ENCODE data around the gene MT1E.
"Not testable (repeated sequence)": the region's sequence is repeated elsewhere in the genome, so short reads cannot be mapped to it uniquely, and the experiment has no call there.

The MT1E gene

GRCh38 chr16:56649271-56649670 lies 23.7 kb downstream of the MT1E start:
- DNase-seq, result no peak

- DNase-seq, result no peak
Observed at GRCh38 chr16:56649820-56650219, 24.2 kb downstream of the MT1E start.

- no peak for DNase-seq
Observed at GRCh38 chr16:56651586-56651985, 26.0 kb downstream of the MT1E start, which contains the start of gene MT1B. TSS of gene MT1B (plus strand) at chr16:56651886. CDS start at chr16:56651954, 68 bp downstream.

- DNase-seq, result no peak
Observed at GRCh38 chr16:56652600-56652999, 27.0 kb downstream of the MT1E start.

GRCh38 chr16:56653218-56653617 lies 27.6 kb downstream of the MT1E start:
- DNase-seq, result no peak

GRCh38 chr16:56657555-56658326 lies 32.2 kb downstream of the MT1E start, which contains the start of gene MT1F:
TSS of gene MT1F (plus strand) at chr16:56657959. CDS start at chr16:56658059, 100 bp downstream.
- peak; percentile 83 to 84 for DNase-seq

- DNase-seq, result no peak
Observed at GRCh38 chr16:56658327-56658875, 32.8 kb downstream of the MT1E start.

- DNase-seq, result peak; percentile 38 to 54
Observed at GRCh38 chr16:56662357-56663354, 37.1 kb downstream of the MT1E start.

- DNase-seq, result no peak
Observed at GRCh38 chr16:56664506-56664905, 38.9 kb downstream of the MT1E start.

GRCh38 chr16:56665286-56666261 lies 40.0 kb downstream of the MT1E start:
- DNase-seq, result not testable (repeated sequence)

- DNase-seq, result peak in 1 of 2 experiments; percentile 35
Observed at GRCh38 chr16:56667581-56668571, 42.3 kb downstream of the MT1E start, which contains the start of gene MT1G. TSS of gene MT1G (minus strand) at chr16:56668065. CDS start at chr16:56667993, 72 bp downstream.

GRCh38 chr16:56669005-56669839 lies 43.6 kb downstream of the MT1E start, which contains the start of gene MT1H:
TSS of gene MT1H (plus strand) at chr16:56669814. CDS start at chr16:56669885, 71 bp downstream.
- DNase-seq, result no peak

GRCh38 chr16:56669840-56670619 lies 44.4 kb downstream of the MT1E start:
- no peak for DNase-seq

GRCh38 chr16:56670620-56670934 lies 45.0 kb downstream of the MT1E start:
- no peak for DNase-seq

- DNase-seq, result not testable (repeated sequence)
Observed at GRCh38 chr16:56671691-56672090, 46.1 kb downstream of the MT1E start.

- DNase-seq, result not testable (repeated sequence)
Observed at GRCh38 chr16:56672171-56672570, 46.6 kb downstream of the MT1E start.

- no peak for DNase-seq
Observed at GRCh38 chr16:56672761-56673536, 47.4 kb downstream of the MT1E start.

- DNase-seq, result peak in 1 of 2 experiments; percentile 28
Observed at GRCh38 chr16:56673921-56674320, 48.3 kb downstream of the MT1E start.

Measured in activated CD4-positive, alpha-beta T cell treated with anti-CD3 and anti-CD28 coated beads, Interleukin-2, amount 50 U/mL, for 48 hours (primary cell).